Measurements from ENCODE around the gene SPATA17.

DNA sequence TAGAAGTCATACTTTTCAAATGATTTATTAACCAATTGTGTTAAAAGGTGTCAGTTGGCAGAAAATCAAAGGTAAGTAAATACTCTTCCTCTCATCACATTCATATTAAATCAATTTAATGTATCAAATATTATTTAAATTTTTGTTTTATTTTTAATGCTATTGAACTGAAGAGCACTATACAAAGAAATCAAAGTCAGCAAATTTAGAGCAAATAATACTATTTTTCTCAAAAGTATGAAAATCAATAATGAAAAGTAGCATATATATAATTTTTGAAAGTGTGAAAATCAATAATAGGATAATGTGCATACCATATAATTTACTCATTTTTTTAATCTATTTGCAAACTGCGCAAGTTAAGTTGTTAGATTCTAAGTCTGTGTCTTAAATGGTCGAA lies 181.0 kb downstream of the SPATA17 start:
- TF ChIP-seq EZH2 (IDR thresholded peaks at IDR 0.05; ENCODE audit: borderline replicate concordance) = no peak
- TF ChIP-seq, protein P1, sequence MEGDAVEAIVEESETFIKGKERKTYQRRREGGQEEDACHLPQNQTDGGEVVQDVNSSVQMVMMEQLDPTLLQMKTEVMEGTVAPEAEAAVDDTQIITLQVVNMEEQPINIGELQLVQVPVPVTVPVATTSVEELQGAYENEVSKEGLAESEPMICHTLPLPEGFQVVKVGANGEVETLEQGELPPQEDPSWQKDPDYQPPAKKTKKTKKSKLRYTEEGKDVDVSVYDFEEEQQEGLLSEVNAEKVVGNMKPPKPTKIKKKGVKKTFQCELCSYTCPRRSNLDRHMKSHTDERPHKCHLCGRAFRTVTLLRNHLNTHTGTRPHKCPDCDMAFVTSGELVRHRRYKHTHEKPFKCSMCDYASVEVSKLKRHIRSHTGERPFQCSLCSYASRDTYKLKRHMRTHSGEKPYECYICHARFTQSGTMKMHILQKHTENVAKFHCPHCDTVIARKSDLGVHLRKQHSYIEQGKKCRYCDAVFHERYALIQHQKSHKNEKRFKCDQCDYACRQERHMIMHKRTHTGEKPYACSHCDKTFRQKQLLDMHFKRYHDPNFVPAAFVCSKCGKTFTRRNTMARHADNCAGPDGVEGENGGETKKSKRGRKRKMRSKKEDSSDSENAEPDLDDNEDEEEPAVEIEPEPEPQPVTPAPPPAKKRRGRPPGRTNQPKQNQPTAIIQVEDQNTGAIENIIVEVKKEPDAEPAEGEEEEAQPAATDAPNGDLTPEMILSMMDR (IDR thresholded peaks at IDR 0.05; ENCODE audit: poor library complexity) = no peak

Data from hepatocyte (in vitro differentiated cells).